Thyroid gland (tissue), 4 donors: ENCODE data around the gene OR2M5.

ENCODE experiments used
- POLR2A ChIP-seq, 2 donors: fragments of 450-650 bp; IDR thresholded peaks; one replicate each; pipeline ENCODE4 v1.6.1; 2017; ENCODE audit warnings: antibody characterized with exemption in 2 of 2, mild to moderate bottlenecking in 2 of 2, moderate library complexity in 1 of 2
- TF ChIP-seq, protein P1 (sequence below), 6 experiments: fragments of 200-600 bp in 3 of 6; fragments of 450-650 bp in 3 of 6; sonication (generic) in 3 of 6; IDR thresholded peaks; one replicate each; pipeline ENCODE4 v1.5.1; 2016 to 2019; ENCODE audit warnings: antibody characterized with exemption in 6 of 6, mild to moderate bottlenecking in 2 of 6, inconsistent platforms in 1 of 6, moderate library complexity in 1 of 6

GRCh38 chr1:248189026-248189425, 44.1 kb downstream of the OR2M5 start:
- TF ChIP-seq, protein P1, sequence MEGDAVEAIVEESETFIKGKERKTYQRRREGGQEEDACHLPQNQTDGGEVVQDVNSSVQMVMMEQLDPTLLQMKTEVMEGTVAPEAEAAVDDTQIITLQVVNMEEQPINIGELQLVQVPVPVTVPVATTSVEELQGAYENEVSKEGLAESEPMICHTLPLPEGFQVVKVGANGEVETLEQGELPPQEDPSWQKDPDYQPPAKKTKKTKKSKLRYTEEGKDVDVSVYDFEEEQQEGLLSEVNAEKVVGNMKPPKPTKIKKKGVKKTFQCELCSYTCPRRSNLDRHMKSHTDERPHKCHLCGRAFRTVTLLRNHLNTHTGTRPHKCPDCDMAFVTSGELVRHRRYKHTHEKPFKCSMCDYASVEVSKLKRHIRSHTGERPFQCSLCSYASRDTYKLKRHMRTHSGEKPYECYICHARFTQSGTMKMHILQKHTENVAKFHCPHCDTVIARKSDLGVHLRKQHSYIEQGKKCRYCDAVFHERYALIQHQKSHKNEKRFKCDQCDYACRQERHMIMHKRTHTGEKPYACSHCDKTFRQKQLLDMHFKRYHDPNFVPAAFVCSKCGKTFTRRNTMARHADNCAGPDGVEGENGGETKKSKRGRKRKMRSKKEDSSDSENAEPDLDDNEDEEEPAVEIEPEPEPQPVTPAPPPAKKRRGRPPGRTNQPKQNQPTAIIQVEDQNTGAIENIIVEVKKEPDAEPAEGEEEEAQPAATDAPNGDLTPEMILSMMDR (IDR thresholded peaks at IDR 0.05), result no peak
- no peak for TF ChIP-seq POLR2A (IDR thresholded peaks at IDR 0.05)
